ENCODE data around the gene TCEA2.

Gene TCEA2
- 0.84 to 5.2 (median 1.6) reads per million in 17 experiments for total RNA-seq

DNA sequence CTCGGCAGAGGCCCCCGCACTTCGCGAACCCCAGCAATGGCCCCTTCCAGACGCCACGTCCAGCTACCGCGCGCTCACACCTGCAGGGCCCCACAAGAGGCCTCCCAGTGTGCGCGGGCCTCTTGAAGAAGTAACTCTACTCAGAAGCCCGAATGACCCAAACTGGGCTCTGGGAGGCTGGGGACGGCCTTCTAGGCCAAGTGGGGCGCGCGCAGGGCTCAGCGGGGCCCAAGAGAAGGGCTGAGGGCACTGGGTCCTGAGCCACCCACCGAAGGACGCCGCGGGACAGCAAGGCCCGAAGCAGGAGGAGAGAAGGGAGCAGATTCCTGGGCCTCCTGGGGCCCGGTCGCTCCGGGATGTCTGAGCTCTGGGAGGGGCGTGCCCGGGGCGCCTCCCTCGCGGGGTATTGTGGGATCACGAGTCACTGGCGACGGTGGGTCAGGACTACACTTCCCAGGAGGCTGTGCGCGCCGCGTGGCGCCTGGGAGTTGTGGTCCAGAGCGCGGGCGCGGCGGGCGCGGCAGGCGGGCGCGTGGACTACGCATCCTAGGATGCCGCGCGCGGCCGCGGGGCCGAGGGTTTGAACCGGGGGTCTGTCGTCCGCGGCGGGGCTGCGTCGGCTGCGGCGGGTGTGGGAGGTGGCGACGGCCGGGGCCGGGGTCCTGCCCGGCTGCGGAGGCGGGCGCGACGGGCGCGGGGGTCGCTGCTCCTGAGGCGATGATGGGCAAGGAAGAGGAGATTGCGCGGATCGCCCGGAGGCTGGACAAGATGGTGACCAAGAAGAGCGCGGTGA, at the start of gene TCEA2:
Gene TCEA2 (plus strand): TSS at position 603 of the 793 bp plus-strand sequence. CDS start 115 bp downstream, at position 718.
- DNase-seq = peak; percentile 95 to 98 (median 97)

DNA sequence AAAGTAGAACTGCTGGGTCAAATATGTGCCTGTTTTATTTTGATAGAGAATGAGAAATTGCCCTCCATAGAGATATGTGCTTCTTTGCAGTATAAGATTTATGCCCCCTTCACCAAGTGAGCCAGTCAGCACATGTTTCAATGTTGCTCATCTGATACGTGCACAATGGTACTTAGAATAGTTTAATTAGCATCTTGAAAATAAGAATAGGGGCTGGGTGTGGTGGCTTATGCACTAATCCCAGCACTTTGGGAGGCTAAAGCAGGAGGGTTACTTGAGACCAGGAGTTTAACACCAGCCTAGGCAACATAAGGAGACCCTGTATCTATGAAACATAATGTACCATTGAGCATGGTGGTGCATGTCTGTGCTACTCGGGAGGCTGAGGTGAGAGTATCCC, 47.4 kb upstream of the TCEA2 start:
- DNase-seq = no peak

DNA sequence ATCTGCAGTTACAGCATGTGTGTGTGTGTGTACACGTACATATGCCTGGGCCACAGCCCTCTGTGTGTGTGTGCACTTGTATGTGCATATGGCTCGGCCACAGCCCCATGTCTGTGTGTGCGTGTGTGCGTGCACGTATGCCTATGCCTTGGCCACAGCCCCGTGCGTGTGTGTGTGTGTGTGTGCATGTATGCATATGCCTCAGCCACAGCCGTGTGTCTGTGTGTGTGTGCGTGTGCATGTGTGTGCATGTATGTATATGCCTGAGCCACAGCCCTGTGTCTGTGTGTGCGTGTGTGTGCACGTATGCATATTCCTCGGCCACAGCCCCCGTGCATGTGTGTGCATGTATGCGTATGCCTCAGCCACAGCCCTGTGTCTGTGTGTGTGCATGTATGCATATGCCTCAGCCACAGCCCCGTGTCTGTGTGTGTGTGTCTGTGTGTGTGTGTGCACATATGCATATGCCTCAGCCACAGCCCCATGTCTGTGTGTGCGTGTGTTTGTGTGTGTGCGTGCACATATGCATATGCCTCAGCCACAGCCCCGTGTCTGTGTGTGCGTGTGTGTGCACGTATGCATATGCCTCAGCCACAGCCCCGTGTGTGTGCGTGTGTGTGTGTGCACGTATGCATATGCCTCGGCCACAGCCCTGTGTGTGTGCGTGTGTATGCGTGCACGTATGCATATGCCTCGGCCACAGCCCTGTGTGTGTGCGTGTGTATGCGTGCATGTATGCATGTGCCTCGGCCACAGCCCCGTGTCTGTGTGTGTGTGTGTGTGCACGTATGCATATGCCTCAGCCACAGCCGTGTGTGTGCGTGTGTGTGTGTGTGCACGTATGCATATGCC, 41.6 kb upstream of the TCEA2 start:
- no peak for DNase-seq

DNA sequence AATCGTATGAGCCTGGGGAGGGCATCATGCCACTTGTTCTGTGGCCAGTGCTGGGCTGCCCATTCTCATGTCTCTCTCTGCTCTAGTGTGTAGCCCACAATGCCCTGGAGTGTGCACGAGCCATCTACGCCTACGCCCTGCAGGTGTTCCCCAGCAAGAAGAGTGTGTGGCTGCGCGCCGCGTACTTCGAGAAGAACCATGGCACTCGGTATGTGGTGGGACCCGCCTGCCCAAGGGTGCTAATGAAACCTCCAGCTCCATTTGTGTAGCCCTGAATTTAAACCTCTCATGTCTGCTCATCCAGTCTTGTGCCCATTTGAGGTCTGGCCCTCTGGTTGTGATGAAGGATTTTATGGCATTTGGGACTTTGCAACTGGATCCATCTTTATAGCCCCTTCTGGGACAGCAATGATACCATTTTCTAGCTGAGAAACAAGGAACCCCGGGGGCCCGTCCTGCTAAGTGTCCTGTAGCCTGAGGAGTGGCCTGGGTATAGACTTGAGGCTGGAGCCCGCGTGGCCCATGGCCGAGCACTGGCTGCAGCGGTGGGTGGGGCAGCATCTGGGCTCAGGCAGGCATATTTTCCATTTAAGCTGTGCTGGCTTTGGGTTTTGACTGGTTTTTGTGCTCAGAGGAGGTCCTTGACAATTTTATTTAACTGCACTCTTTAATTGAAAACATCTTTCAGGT, 40.2 kb upstream of the TCEA2 start:
- no peak for DNase-seq

DNA sequence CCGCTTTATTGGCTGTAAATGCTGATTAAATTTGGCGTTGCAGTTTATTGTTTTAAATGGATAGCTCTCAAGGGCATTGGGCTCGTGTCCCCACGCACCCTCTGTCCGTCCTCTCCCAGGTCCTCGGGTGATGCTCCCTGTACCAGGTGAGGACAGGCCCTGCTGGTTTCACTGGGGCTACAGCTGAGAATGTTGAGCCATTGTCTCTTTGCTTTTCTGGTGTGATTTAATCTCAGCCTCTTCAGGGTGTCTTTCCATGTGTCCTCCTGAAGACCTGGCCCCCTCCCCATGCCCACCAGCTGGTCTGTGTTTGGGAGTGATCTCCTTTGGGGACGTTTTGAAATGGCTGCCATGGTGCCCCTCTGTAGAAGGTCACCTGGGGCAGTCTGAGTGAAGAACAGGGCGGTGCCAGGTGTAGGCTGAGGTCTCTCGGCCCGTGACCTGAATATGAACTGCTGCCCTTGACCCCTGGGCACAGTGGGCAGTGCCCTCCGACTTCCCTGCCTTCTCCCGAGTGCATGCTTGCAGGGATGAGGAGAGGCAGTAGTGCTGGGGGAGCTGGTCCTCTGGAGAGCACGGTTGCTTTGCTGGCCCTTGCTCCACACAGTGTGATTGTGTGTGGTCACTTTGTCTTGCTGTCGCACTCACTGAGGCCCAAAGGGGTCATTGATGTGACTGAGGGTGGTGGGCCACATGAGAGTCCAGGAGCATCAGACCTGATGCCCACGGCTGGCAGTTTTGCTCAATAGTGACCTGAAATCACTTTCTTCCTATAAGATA, 39.4 kb upstream of the TCEA2 start:
- DNase-seq = no peak

DNA sequence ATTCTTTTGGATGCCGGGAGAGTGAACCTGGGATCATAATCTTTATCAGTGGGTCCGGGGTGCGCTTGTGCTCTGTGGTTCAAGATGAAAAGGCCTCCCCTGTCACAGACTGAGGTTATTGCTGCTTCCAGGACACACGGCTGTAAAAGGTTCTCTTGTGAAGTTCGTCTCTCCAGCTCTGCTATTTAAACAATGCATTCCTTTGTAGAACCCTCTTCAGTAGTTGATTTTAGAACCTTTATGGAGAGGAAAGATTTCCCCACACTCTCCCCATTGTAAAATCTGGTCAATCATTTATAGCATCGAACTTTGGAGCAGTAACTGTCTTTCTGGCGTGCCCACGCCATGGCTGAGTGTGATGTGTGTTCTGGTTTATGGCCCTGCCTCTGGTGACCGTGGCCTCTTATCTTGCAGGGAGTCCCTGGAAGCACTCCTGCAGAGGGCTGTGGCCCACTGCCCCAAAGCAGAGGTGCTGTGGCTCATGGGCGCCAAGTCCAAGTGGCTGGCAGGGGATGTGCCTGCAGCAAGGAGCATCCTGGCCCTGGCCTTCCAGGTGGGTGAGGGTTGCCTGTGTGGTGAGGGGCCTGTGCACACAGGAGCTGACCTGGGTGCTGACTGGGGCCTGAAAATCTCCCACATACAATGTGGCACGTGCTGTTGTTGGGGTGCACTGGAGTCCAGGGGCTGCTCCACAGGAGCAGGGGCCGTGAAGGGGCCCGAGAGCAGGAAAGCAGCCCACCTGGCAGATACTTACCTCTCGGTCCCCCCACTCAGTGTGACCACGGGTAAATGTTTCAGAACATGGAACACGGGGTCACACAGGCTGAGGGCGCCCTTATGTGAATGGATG, 38.6 kb upstream of the TCEA2 start:
- DNase-seq = no peak

DNA sequence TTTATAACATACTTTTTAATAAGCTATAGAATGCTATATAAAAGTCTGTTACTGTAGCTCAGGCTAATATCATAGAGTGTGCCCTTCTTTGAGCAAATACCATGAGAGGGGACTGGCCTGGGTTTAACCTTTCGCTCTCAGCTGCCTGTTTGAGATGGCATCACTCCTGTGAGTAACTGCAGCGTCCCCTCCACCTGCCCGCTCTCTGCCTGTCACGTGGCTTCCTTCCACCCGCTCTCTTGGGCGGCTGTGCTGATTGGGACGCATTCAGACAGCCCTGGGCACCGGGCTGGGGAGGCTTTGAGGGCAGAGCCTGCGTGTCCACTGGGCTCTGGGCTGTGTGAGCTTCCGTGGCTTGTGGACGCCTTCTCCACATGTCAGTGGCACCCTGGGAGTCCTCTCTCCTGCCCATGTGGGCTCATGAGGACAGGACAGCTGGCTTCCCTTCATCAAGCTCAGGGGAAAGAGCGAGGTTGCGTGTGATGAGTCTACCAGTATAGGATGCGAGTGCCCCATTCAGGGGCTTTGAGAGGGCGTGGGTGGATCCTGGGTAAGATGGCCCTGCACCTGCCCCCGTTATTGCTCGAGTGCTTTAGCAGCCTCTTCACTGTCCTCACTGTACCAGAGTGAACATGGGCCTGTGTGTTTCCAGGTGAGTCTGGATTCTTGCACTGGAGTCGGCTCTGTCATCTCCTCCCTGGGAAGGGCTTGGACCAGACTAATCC, 37.7 kb upstream of the TCEA2 start:
- DNase-seq = no peak

DNA sequence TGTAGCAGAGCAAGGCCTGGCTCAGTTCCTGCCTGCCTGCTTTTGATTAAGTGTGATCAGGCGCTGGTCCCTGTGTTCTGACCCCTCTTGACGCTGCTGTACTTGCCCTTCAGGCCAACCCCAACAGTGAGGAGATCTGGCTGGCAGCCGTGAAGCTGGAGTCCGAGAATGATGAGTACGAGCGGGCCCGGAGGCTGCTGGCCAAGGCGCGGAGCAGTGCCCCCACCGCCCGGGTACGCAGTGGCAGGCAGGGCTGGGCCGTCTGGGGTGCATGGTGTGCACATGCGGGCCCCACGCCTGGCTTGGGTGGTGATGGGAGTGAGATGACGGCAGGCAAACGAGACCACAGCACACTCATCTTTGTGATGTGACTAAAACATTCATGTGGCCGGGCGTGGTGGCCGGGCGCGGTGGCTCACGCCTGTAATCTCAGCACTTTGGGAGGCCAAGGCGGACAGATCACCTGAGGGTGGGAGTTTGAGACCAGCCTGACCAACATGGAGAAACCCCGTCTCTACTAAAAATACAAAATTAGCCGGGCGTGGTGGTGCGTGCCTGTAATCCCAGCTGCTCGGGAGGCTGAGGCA, 37.1 kb upstream of the TCEA2 start:
- DNase-seq = no peak

DNA sequence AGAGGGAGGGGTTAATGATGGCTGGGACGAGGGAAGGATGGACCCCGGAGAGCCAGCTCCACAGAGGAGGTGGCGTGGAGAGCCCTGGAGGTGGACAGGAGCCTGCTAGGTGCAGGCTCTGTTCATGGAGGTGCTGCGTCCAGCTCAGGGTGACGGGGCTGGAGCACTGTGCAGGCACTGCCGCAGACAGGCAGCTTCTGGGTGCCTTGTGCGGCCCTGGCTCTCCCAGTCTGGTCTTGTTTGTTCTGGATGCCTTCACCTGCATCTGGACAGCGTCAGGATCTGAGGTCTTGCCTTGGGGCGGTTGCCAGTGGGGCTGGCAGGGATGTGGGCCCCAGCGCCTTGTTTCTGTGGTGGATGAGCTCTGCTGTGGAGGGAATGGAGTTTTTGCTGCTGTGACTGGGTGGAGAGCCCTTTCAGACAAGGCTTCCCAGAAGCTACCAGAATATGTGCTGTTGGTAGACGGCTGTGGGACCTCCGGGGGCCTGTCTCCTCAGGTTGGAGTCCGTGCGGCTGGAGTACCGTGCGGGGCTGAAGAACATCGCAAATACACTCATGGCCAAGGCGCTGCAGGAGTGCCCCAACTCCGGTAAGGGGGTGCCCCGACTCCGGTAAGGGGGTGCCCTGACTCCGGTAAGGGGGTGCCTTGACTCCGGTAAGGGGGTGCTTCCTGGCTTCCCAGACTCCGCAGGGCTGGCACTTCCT, 34.9 kb upstream of the TCEA2 start:
- DNase-seq = no peak

DNA sequence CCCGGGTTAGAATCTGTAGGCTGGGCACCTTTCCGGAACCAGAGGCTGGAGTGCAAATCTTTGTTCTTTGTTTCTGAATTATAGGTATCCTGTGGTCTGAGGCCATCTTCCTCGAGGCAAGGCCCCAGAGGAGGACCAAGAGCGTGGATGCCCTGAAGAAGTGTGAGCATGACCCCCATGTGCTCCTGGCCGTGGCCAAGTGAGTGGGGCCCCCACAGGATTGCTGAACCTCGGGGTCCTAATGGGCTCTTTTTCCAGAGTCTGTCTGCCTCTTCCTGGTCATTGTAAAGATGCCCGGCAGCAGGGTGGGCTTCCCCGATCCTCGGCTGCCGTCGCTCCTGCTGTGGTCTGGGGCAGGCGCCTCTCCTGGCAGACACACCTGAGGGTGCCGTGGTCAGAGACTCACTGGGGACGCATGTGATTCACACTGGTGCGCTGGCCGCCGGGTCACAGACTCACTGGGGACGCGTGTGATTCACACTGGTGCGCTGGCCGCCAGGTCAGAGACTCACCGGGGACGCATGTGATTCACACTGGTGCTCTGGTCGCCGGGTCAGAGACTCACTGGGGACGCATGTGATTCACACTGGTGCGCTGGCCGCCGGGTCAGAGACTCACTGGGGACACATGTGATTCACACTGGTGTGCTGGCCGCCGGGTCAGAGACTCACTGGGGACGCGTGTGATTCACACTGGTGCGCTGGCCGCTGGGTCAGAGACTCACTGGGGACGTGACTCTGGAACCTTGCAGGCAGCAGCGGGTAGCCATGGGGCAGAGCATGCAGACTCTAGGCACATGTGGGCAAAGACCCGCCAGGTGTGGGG, 33.5 kb upstream of the TCEA2 start:
- no peak for DNase-seq

DNA sequence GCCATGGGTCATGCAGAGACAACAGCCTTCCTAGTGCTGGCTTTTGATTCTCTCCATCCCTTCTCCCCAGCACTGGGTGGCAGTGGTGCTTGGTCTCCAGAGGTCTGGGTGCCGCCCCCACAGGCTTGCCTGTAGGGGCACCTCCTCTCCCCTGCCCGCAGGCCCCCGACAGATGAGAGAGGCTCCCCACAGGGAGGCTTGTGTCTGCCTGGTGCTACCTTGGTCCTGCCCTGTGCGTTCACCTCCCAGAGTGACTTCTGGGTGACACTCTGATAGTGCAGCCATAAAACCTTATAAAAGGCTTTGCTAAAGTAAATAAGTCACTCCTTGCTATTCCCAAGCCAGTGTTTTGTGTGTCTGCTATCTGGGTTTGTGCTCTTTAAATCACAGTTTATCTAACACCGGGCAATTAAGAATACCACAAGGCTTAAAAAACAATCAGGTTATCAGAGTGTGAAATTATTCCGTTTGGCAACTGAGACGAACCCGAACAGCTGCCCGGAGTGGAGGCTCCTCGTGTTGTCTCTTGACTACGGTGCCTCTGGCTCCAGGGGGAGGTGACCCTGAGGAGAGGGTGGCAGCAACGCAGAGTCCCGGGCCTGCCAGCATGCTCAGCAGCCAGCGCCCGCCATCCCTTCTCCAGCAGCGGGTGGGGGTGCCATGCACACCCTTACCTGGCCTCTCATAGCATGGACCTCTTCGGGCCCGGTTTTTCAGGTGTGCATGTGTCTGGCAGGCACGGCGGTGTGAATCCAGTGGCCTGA, 32.4 kb upstream of the TCEA2 start:
- DNase-seq = no peak

DNA sequence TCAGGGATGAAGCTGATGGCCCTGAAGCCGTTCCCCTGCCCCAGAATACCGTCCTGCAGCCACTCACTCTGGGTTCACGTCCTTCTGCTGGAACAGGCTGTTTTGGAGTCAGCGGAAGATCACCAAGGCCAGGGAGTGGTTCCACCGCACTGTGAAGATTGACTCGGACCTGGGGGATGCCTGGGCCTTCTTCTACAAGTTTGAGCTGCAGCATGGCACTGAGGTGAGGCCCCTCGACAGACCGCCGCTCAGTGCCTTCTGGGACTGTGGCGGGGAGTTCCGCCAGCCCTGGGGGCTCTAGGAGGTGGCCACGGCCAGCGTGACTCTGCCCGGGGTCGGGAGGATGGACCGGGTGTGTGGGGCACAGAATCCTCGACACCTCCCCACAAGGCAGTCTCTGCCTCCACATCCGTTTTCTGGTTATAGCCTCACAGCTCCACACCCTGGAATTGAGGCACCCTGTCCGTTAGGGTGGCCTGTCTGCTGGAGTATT, 31.1 kb upstream of the TCEA2 start:
- DNase-seq = no peak

DNA sequence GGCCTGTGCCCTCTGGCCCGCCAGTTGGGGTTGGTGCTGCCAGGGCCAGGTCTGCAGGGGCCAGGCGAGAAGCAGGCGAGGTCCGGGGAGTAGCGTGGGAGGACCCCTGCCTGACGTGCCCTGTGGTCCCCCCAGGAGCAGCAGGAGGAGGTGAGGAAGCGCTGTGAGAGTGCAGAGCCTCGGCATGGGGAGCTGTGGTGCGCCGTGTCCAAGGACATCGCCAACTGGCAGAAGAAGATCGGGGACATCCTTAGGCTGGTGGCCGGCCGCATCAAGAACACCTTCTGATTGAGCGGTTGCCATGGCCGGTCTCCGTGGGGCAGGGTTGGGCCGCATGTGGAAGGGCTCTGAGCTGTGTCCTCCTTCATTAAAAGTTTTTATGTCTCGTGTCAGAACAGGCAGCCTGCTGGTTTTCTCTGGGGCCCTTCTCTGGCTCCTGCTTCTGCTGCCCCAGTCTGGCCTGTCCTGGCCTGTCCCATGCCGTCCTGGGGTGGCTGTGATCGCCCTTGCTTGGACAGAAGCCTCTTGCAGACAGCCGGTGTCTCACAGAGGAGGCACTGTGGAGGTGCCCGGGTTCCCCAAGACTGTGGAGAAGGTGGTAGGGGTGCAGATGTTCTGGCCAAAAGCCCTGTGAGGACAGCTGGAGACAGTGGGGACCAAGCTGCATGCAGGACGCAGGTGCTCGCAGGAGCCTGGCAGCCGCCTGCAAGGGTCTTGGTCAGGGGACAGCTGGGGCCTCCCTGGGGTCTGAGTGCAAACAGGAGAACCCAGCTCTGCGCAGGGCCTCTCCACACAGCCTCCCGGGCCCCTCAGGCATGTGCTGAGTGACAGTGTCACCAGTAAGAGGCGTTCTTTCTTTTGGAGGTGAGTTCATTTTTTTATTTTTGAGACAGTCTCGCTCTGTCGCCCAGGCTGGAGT, 30.0 kb upstream of the TCEA2 start:
- no peak for DNase-seq

DNA sequence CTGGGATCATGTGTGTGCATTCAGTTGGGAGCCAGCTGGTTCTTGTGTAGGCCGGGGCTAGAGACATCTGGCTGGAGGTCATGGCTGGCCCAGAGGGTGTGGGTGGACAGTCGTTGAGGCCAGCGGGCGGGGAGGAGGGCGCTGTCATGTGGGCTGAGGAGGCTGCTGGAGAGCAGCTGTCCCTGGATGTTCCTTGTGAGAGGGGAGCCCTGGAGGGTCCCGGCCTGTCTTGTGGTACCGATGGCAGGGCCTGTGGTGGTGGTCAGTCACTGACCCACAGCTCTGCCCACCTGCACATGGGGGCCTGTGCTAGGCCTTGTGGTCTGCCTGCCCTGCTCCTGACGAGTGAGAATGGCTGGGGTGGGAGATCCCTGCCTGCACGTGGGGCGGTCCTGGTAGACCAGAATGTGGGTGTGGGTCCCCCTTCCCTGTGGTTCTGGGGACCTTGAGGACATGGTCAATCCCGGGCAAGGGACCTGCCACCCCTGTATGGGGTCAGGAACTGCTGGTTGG, 29.0 kb upstream of the TCEA2 start:
- DNase-seq = no peak

DNA sequence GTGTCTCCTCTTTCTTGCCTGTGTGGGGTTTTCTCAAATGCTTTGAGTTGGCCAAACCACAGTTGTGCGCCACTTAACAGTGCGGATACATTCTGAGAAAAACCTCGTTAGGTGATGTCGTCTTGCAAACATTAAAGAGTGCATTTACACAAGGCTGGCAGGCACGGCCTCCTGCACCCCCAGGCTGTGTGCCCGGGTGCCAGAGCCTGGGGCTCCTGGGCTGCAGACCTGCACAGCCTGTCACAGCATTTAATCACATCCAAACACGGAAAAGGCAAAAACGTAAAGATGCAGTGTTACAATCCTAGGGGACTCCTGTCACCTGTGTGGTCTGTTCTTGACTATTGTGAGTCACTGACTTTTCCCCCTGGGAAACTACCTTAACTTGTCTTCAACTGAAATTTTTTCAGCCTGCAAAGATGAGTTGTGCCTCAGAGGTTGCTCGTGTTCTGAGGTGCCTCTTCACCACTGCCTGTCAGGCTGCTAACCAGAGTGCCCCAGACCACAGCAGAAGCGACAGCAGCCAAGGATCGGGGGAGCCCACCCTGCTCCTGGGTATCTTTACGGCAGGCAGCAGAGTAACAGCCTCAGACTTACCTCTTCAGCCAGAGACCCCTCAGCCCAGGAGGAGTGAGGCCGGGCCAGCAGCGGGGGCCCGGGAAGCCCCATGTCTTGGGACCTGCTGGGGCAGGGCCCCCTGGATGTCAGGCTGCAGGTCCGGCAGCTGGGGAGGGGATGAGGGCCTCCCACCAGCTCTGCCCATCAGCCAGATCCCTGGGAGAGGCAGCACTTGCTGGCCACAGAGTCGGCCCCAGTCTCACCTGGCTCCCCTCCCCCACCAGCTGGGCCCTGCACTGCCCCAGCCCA, 27.7 kb upstream of the TCEA2 start:
- DNase-seq = no peak
